Right lung (tissue), 5 donors: ENCODE data around the gene TOX2. TPM values are rescaled to one million over a fixed set of nuclear protein-coding genes. Genes with fewer than 3 reads are reported as not detected.

Source experiments
- DNase-seq, 2 donors: peaks; one replicate each; pipeline ENCODE4 v3.0.0-alpha.2; 2013
- polyA plus RNA-seq, 5 donors: library from polyadenylated mRNA; unstranded; fragments of 120-200 nt; gene quantifications; one replicate each; pipeline versions ENCODE4 v1.2.1 to v1.2.3, GENCODE V29; 2013; ENCODE audit warnings: inconsistent platforms in 1 of 5, low replicate concordance in 1 of 5; ENCODE audit not compliant: insufficient read length in 5 of 5, insufficient read depth in 1 of 5

Gene TOX2
- polyA plus RNA-seq, 5 donors = 31.7 to 69.8 (median 44.1) TPM

DNA sequence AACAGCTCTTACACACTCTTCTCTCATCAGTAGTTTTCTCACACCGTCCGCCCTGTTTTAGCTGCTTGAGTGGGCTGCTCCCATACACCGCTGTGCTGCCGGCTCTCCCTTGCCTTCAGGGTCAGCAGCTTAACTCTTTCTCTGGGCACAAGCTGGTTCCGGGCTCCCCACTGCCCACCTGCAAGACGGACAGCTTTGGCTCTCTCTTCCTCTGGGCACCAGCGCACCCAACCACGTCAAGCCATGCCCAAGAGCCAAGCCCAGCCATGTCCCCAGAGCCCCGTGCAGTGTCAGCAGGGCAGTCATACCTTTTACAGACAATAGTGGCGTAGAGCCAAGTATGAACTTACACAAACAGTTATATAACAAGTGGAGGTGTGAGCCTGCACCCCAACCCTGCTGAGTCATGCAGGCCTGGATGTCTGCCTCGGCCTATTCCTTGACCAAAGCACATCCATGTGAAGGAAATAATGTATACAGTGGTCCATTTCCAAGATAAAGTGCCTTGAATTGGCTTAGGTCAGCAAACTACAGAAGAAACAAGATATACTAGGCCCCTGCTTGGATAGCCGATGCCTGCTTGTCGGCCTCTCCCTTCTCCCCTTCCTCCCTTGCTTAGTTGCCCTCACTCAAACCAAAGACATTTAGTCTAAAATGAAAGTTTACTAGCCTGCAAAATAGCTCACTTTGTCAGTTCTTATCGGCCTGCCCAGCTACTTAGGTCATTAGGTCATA, 183.0 kb downstream of the TOX2 start:
- DNase-seq = no peak

DNA sequence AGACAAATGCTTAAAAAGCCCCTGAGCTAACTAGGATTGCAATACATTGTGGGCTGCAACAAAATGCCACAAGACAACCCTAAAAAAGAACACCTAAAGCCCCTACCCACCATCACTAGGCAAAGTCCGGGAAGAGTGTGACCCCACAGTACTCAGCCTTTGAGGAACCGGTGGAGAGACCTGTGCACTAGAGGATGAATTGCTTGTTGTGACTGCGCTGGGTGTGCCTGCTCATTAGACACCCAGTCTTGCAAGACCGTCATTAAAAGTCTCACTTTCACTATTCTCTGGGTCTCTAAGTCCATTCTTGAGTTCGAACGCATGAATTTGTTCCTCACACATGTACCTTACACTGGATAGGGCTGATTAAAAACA, 183.6 kb downstream of the TOX2 start:
- no peak for DNase-seq

DNA sequence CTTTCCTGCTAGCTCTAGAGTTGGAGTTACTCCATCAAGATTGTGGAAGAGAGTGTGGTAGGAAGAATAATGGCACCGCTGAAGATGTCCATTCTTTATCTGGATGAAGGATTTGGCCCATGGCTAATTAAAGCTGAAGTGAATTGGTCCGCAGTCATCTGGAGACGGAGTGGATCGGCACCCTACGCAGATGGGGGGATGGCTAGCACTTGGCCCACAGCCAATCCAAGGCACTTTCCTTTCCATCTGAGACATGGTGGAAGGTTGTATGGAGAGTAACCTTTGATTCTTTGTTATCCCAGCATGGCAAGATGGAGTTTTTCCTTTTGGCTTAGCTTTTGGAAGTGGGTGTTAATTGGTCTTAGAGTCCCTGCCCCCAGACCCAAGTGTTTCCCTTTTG, 184.0 kb downstream of the TOX2 start:
- DNase-seq = no peak

DNA sequence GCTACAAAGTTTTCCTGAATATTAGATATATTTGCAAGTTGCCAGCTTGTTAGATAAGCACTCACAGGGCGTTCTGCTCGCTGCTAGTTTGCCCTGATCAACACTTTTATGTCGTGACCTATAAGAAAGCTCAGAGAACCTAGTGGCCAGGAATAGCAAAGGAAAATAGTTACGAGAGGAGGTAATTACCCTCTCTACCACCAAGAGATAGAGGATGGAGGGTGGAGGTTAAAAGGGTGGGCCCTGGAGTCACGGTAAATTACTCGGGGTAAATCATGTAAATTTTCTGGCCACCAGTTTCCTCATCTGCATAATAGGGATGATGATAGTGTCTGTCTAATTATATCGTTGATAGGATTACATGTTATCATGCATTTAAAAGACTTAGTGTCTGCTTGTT, 185.2 kb downstream of the TOX2 start:
- no peak for DNase-seq

DNA sequence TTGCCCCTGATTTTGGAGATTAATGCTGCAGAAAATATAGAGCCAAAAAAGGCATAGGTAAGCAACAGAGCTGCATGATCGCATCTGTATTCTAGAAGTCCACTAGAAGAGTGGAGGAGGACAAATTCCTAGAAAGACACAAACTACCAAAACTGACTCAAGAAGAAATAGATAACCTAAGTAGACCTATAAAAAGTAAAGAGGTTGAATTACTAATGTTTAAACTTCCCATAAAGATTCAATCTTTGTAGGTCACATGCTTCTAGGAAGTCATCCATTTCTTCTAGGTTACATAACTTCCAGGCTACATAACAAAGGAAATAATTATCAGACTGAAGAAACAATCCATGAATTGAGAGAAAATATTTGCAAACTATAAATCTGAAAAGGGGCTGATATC, 187.9 kb downstream of the TOX2 start:
- DNase-seq = no peak

DNA sequence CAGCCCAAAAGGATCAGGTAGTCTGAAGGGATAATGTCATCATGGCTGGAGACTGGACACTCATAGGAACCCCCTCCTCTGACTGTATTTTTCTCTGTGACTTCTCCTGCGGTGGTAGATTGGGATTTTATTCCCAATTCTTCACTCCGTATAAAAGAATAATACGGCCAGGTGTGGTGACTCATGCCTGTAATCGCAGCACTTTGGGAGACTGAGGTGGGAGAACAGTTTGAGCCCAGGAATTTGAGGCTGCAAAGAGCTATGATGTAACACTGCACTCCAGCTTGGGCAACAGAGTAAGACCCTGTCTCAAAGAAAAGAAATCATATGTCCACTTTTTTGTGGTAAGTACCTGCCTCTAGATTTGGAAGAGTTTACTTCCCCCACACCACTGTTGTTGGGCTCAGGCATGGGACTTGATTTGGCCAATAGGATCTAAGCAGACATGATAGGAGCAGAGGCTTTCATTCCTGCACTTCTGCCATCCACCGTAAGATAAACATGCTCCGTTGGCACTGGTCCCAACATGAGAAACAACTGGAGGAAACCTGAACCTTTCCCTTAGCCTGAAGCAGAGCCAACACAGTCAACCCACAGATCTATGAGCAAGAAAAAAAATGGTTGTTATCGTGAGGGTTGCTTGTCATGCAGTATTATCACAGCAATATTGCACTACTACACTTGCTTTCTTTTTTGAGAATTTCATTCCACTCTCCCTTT, 190.3 kb downstream of the TOX2 start:
- DNase-seq = no peak

DNA sequence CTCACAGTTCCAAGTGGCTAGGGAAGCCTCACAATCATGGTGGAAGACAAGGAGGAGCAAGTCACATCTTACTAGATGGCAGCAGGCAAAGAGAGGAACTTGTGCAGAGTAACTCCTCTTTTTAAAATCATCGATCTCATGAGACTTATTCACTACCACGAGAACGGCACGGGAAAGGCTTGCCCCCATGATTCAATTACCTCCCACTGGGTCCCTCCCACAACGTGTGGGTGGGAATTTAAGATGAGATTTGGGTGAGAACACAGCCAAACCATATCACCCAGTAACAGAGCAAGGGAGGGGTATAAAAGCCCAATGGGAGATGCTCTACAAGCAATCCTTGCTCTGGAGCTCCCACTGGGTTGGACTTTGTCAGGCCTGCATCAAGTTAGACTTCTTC, 192.0 kb downstream of the TOX2 start:
- no peak for DNase-seq

DNA sequence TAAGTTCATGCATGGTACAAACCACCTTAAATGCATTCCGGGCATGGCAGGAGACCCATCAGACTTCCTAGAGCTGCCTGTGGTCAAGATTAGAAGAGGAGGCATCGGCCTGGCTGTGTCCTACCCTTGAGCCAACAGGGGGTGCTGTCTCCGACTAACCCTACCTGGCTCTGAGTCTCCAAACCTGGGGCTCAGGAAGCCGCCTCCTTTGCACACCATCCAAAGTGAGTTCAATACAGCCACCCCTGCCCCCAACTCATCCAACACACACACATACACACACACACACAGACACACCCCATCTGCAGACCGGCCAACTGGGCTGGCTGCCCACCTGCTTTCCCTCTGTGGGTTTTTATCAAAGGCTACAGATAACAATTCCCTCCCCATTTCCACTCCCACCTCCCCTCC, 195.3 kb downstream of the TOX2 start:
- DNase-seq = no peak

DNA sequence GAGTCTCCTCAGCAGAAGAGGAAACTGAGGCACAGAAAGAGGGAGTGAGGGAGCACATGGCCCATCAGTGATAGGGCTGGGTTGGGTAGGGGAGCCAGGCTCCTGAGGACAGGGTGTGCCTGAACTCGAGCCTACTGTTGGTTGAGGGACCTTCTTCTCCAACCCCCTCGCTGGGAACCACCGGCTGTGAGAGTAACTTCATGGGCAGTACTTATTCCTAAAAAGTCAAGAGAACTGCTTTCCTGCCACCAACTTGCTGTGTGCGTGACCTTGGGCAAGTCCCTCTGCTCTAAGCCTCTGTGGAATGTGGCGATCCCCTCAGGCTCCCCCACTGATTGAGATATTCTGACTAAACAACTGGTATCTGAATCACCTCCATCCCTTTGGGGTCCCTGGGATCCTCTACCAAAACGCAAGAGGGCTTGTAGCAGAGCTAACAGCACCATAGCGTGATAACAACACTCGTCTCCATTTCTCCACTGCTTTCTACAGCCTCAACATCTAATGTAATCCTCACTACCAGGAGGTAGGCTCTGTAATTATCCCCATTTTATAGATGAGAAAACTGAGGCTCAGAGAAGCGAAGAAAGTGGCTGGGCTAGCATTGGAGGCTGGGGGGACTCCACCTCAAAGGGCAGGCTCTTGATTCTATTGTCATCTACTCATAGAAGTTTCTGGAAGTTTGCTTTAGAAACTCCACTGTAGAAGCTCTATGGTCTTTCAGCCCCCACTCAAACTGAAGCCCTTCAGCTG, 196.3 kb downstream of the TOX2 start:
- no peak for DNase-seq

DNA sequence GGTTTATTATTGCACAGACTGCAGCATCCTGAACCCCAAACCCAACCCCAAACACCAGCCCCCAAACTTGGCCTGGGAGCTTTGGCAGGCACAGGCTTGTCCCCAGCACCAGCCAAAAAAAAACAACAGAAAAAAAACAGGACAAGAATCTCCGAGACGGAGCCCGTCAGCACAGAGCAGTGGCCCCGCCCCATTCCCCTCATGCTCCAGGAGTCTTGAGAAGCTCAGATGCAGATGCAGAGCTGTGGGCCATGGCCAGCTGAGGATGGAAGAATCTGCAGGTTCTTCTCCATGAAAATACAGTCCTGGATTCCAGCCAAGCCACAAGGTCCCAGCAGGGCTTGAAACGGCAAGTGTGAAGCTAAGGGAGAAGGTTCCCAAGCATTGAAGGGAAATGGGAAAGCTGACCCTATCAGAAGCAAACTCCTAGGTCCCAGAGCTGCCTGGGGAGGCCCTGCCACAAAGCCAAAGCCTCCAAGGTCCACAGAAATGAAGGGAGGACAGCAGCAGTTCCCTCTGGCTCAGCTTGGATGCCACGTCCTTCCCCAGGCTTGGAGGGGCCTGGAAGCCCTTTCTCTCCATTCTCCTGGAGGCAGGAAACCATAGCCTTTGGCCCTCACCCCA, 197.2 kb downstream of the TOX2 start:
- DNase-seq = no peak

DNA sequence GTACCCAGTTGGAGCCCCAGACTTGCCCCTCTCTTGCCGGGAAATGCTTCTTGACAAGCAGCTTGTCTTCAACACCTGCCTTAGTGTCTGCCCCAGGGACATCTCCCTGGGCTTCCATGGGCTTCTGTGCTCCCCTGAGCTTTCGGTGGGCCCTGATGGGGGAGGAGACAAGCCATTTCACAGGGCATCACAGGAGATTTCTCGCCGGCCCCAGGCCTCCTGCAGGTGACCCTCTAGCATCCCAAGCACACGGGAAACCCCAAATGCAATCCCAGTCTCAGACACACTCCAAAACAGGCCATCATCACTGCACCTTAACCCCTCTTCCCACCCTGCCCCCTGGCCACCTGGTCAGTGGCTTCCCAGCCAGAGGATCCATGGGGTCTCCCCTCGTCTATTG, 197.8 kb downstream of the TOX2 start:
- no peak for DNase-seq

DNA sequence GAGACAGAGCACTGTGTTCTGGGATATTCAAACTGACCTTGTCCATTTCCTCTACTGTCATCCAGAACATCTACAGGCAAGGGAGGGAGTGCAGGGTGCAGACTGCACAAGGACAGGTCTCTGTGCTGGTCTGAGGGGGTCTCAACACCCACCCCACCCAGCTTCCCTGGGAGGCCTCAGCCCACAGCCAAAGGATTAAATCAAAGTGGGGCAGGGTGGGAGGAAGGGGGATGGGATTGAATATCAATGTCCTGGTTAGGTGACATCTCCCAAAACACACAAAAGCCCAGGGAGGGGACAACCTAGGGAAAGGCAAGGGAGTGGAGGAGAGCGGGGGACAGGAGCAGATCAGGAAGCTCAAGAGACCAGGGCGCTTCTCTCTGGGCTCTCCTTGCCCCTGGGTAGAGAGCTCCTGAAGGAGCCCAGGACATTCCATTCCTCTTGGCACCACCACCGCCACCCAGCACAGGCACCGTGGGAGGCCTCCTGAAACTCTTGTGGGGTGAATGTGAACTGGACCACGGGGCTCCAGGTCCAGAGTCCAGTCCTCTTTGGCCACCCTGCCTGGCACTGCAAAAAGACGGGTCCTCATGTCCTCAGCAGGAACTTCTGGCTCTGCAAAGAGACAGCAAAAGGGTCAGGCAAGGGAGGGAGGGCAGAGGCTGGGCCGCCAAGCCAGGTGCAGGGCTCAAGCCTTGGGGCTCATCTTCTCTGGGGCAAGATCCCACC, 198.4 kb downstream of the TOX2 start:
- DNase-seq = no peak

DNA sequence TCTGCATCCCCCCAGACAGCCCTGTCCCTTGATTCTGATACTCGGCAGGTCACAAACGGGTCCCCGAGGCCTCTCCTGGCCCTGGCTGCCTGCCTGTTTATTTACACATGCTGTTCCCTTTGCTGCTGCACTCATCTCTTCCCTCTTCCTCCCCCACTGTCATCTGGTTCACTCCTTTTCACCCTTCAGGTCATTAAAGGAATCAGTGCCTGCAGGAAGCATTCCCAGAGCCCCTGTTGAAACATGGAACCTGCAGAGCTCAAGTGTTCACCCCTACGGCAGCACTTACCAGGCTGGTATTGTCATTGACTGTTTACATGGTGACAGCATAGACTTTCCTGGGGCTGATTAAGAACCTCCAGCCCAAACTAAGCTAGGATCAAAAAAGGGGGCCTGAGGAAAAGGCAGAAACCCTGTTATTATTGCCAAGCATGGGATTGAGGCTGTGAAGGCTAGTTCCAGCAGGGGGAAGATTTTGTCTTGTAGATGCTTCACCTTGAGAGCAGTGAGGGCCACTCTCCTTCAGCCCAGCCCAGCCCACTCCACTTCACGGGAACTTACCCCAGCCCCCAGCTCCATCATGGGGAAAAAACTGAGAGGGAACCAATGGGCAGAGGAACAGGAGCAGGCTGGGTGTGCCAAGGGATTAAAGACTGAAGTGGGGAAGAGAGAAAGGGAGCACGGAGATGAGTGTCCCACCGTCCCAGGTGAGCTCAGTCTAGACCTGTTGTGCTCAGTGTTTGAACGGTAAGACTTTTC, 199.1 kb downstream of the TOX2 start:
- no peak for DNase-seq

DNA sequence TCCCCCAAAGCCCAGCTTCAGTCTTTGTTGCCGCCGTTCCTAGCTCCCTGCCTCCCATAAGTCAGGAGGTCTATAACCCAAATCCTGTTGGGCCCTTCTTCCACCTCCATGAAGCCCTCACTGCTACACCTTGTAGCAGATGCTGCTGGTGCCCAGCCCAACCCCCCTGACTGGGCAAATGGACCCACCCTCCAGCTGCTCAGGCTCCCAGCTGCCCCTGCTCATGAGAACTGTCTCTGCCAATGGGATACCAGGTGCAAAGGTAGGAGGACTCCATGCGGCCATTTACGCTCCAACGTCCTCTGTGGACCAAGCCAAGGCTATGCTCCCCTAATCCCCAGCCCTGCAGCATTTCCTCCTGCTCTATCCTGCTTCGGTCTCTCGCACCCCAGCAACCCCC, 200.5 kb downstream of the TOX2 start:
- no peak for DNase-seq

DNA sequence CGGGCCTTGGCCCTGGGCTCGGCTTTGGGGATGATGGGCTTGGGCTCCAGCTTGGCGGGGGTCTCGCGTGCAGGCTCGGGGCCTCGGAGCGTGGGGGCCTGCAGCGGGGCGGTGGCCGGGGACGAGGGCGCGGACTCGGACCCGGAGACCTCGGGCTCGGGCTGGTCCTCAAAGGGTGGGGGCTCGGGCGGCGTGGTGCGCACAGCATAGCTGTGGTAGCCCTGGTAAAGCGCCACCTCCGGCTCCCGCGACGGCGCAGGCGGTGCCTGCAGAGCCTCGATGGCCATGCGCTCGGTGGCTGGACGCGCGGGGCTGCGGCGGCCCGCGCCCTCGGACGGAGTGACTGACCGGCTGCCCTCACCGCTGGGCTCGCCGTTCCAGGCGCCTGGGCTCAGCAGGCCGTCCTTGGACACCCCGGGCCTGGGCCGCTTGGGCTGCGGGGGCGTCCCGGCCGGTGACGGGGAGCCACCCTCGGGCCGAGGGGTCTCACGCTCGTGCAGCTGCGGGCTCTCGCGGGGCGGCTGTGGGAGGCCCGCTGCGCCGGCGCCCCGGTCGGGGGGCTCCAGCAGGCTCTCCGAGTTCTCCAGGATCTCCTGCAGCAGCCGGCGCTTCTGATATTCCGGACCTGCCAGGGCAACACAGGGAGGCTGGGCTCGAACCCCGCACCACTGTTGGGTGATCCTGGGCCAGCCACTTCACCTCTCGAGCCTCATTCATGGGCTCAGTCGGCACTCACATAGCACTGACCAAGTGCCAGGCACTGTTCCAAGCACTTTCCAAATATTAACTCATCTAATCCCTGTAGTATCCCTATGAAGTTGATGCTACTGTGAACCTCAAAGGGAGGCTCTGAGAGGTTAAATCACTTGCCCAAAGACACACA, 201.4 kb downstream of the TOX2 start:
- no peak for DNase-seq

DNA sequence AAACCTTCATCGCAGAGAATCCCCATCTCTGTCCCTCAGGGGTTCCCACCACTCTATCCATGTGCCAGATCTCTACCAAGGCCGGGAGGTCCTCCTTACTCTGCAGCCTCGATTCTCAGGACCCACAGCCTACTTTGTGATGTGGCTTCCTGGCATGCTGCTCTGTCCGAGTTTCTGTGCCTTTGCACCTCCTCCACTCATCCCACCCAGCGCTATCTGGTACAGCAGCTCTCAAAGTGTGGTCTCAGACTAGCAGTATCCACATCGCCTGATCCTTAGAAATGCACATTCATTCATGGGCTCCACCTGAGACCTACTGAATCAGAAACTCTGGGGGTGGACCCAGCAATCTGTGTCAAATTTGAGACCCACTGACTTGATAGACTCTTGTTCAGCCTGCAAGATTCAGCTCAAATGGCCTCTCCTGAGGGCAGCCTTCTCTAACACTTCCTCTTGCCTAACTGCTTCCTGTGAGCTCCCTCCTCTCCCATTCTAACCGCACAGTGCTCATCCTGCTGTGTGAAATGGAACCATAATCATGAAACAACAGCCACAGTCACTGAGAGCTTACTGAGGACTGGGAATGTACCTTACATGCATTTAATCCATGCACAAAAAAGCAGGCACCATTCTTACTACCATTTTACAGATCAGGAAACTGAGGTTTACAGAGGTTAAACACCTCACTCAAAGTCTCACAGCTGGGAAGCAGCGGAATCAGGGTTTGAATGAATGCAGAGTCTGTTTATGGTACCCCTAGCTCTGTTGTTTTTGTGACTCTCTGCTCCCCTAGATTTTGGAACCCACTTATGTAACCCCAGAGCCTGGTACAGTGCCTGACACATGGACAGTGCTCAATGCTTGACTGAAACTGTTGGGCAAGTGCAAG, 202.9 kb downstream of the TOX2 start:
- DNase-seq = no peak

DNA sequence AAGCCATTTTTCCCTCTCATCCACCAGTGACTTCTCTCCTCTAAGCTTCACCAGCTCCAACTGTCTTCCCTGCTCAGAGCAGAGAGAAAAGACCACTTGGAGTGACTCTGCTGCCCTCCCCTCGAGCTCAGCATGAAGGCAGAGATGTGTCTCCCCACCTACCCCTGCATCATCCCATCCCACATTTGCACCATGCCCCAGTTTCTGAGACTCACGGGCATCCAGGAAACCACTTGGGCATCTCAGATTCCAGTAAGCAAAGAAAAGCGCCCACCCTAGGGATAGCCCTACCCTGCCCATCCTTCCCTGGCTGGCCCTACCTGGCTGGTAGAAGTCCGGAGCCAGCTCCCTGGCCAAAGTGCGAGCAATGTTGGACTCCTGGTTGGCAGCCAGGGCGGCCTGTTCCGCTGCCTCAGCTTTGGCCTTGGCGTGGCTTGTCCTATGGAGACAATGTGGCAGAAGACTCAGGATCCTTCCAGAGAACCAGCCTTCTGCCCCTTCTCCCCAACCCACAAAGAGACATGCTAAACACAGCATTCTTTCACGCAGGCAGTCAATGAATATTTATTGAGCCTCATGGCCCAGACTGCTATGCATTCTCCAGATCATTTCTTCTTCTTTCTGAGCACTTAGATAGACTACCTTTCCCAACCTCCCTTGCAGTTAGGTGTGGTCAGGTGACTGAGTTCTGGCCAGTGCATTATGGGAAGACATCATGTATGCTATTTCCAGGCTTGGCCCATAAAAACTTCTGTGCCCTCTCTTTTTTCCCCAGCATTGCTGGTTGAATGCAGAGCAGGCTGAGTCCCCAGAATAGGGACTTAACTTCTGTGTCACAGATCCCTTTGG, 203.8 kb downstream of the TOX2 start:
- DNase-seq = no peak
